GM20000 (cell line): Measurements from ENCODE around the gene FAM83F.
"Not testable (repeated sequence)": the region's sequence is repeated elsewhere in the genome, so short reads cannot be mapped to it uniquely, and the experiment has no call there.

Experiments used
- DNase-seq: peaks from one replicate; pipeline ENCODE4 v3.0.0; 2012; ENCODE audit warnings: low spot score
- TF ChIP-seq, protein P1 (sequence below): IDR thresholded peaks from 2 replicates; pipeline ENCODE4 v1.5.1; 2012; ENCODE audit warnings: mild to moderate bottlenecking, control low read depth; ENCODE audit errors: extremely low read depth, missing control alignments

FAM83F gene

DNA sequence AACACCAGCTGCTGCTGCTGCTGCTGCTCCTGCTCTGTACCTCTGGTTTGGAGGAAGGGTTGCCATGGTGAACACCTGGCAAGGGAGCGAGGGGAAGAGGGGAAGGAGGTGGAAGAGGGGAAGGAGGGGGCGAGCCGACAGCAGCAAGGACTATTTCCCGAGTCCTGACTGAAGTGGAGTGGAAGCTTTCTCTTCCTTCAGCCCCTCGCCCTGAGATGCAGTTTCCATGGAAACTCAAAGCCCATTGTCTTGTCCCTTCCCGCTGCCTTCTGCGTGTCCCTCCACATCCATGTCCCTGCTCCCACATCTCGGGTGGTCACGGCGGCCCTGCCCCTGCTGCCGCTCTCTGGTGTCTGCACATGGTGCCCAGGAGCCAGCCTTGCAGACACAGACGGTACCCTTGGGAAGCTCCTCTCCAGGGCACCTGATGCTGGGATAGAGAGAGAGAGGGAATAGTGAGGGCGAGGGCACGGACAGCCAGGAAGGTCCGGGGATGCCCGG is 28.6 kb downstream of the FAM83F start:
- TF ChIP-seq, protein P1, sequence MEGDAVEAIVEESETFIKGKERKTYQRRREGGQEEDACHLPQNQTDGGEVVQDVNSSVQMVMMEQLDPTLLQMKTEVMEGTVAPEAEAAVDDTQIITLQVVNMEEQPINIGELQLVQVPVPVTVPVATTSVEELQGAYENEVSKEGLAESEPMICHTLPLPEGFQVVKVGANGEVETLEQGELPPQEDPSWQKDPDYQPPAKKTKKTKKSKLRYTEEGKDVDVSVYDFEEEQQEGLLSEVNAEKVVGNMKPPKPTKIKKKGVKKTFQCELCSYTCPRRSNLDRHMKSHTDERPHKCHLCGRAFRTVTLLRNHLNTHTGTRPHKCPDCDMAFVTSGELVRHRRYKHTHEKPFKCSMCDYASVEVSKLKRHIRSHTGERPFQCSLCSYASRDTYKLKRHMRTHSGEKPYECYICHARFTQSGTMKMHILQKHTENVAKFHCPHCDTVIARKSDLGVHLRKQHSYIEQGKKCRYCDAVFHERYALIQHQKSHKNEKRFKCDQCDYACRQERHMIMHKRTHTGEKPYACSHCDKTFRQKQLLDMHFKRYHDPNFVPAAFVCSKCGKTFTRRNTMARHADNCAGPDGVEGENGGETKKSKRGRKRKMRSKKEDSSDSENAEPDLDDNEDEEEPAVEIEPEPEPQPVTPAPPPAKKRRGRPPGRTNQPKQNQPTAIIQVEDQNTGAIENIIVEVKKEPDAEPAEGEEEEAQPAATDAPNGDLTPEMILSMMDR, result no peak
- DNase-seq, result no peak

DNA sequence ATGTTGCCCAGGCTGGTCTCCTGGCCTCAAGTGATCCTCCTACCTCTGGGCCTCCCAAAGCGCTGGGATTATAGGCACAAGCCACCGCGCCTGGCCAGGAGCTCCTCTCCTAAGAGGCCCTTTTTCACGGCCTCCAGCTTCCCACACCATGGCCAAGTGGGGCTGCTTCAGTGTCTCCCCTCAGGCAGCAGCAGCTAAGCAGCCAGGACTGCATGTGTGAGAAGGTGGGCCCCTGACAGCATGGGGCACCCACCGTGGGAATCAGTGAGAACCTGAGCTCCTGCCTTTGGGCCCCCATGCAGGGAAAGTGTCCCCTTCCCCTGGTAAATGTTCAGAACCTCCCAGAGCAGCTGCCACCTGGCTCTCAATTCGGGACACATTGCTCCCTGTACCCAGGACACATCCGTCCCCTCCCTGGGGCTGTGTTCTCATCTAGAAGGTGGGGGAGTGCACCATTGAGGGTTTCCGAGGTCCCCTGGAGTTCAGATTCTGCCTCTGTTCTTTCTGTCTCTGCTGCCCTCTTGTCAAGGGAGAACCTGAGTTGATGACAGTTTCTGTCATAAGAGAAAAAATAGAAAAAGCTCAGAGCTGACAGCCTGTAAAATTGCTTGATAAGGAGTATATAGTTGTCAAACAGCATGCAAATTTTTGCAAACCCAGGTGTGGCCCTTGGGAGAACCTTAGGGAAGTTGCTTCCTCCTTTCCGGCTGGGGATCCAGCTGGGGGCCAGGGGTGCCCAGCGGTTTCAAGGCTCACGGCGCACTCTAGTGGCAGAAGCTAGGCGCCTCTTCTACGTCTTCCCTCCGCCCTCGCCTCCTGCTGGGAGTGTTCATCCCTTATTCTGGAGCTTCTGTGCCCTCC is 29.7 kb downstream of the FAM83F start:
- TF ChIP-seq, protein P1, result peak; percentile 95
- DNase-seq, result peak; percentile 88

DNA sequence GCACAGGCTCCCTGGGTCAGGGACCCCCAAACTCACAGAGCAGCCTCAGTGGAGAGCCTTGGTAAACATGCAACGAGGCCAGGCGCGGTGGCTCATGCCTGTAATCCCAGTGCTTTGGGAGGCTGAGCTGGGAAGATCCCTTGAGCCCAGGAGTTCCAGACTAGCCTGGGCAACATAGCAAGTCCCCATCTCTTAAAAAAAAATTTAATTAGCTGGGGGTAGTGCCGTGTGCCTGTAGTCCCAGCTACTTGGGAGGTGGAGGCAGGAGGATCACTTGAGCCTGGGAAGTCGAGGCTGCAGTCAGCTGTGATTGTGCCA is 30.3 kb downstream of the FAM83F start:
- not testable (repeated sequence) for DNase-seq

DNA sequence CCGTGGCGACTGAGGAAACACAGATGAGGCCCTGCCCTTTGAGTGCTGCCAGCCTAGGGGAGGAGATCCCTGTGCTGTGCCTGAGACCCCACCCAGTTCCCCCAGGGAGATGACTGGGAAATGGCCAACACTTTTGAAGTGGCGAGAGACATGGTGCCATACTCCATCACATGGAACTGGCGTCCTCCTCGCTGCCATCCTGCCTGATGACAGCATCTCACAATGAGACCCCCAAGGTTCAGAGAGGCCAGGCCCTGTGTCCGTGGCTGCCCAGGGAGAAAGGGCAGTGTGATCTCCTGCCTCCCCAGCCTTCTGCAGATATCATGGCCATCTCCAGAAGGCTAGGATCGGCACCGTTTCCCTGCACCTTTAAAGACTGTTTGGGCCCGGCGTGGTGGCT is 31.1 kb downstream of the FAM83F start:
- no peak for DNase-seq
- TF ChIP-seq, protein P1, result no peak

DNA sequence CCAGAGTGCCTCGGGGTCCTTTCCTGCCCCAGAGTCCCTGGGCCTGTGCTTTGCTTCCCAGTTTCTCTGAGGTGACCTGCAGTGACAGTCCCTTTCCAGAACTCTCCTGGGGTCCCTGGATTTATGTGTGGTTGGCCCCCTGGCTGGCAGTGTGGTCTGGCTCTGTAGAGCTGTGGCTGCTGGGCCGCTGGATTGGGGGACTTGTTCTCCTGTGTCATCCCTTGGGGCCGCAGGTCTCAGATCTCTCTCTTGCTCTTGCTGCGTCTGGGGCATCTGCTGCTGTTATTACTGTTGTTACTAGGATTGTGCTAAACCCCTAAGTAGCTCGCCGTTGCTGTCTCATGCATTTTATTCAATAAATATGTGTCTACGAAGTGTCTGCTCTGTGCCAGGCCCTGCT is 31.9 kb downstream of the FAM83F start:
- TF ChIP-seq, protein P1, result no peak
- DNase-seq, result no peak

DNA sequence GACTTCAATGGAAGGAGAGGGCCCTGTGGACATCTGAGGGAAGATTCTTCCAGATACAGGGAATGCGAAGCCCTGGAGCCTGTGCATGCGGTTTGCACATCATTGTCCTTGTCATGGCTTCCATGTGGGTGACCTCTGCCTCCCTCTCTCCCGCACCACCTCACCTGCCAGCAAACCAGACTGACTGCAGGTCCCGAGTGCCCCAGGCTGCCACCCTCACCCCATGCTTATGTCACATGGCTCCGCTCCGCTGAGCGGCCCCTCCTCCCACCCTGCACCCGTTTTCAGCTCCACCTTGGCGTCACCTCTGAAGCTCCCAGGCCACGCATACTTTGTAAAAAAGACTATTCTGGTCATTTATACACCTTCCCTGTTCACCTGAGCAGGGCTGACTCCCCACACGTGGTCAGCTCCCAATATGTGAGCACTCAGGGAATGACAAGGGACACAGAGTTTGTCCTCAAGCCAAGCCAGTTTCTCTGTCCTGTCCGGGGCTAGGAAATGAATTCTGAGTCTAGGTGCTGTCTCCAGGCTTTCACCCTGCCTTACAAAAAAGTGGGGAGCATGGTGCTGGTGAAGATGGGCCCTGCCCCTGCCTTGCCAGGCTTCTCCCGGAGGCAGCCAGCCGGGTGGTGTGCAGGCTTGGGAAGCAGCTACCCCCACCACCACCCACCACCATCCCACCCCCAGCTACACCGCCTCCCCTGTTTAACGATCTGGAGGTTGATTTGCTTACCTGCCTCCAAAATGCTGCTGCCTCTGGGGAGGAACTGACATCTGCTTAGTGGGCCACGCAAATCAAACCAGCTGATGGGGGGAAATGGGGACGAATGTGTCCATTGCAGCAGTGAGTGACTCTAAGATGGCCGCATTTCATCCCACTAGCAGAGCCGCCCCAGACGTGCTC is 32.7 kb downstream of the FAM83F start:
- DNase-seq, result no peak
- TF ChIP-seq, protein P1, result no peak

DNA sequence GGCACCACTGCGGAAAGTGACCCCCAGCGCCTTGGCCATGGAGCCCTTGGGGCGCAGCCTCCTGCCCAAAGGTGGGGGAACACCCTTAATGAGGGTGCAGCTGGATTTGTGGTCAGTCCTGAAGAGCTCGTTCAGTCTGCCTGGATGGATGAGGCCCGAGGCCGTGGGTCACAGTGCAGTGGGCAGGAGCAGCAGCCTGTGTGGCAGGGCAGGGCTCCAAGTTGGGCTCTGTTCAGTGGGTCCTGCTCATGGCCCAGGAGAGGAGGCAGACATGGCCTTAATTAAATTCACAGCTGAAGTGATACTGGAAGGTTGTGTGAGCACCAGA is 33.3 kb downstream of the FAM83F start:
- TF ChIP-seq, protein P1, result no peak

More for the DNA sequence above, 33.3 kb downstream of the FAM83F start:
- DNase-seq, result no peak
